Jurkat, Clone E6-1 (cell line): ENCODE results near the gene GUCY1A1.

Source experiments
- DNase-seq: peaks from one replicate; pipeline ENCODE4 v3.0.0-alpha.2; 2011; ENCODE audit warnings: low read depth, low spot score
- H3K4me3 ChIP-seq: 2 replicates; pipeline ENCODE4 v1.5.1; 2011; ENCODE audit warnings: mild to moderate bottlenecking, low read length, control low read depth, moderate library complexity

Gene GUCY1A1

DNA sequence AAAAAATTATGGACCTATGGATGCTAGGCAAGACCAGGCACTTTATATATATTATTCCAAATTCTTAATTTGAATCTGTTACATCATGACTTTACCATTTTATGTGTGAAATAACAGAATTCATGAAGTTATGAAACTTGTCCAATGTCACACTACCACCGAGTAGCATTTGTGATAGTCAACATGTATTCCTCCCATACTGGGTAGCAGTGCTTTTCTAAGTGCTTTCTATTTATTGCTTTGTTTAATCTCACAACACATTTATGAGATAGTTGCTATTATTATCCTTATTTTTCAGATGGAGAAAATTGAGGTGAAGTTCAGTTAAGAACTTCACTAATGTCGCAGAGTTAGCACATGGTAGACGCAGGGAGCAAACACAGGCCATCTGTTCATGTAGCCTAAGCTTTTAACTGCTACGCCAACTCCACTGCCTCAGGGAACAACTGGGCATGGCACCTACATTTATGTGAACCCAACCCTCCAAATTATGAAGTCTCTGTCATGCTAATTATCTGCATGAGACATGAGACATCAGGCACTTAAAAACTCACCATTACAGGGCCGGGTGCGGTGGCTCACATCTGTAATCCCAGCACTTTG lies 20.8 kb downstream of the GUCY1A1 start:
- H3K4me3 ChIP-seq, result no peak overlapping the region
- no peak for DNase-seq

- DNase-seq, result no peak
These were observed 21.6 kb downstream of the GUCY1A1 start for GRCh38 chr4:155688211-155688610.

DNA sequence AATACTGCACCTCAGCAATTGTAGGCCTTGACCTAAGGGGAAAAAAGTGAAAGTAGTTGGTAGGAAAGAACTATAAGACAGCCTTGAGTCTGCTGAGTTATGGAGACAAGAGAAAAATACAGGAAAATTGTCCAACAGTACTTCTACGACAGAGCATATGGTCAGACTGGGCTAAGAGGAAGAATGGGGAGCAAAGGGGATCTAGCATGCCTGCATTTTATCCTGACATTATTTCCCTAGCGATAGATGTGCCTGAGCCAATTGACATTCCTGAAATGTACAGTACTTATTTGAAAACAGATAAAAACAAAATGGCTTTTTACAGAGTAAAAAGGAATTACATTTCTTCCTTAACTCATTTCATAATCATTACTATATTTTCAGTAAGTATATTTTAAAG lies 22.2 kb downstream of the GUCY1A1 start:
- H3K4me3 ChIP-seq, result no peak overlapping the region
- no peak for DNase-seq

More at GRCh38 chr4:155688211-155688610, 21.6 kb downstream of the GUCY1A1 start:
- no peak overlapping the region for H3K4me3 ChIP-seq

GRCh38 chr4:155690044-155690837 lies 23.6 kb downstream of the GUCY1A1 start:
- no peak for DNase-seq
- no peak overlapping the region for H3K4me3 ChIP-seq

DNA sequence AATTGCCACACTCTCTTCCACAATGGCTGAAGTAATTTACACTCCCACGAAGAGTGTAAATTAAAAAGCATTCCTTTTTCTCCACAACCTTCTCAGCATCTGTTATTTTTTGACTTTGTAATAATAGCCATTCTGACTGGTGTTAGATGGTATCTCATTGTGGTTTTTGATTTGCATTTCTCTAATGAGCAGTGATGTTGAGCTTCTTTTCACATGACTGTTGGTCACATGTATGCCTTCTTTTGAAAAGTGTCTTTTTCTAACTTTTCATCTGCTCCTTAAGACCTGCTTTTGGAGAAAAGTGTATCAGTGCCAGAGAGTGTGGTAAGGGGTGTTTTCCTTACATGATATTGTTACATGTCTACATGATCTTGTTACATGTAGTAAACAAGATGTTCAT lies 25.7 kb downstream of the GUCY1A1 start:
- no peak overlapping the region for H3K4me3 ChIP-seq
- DNase-seq, result no peak

DNA sequence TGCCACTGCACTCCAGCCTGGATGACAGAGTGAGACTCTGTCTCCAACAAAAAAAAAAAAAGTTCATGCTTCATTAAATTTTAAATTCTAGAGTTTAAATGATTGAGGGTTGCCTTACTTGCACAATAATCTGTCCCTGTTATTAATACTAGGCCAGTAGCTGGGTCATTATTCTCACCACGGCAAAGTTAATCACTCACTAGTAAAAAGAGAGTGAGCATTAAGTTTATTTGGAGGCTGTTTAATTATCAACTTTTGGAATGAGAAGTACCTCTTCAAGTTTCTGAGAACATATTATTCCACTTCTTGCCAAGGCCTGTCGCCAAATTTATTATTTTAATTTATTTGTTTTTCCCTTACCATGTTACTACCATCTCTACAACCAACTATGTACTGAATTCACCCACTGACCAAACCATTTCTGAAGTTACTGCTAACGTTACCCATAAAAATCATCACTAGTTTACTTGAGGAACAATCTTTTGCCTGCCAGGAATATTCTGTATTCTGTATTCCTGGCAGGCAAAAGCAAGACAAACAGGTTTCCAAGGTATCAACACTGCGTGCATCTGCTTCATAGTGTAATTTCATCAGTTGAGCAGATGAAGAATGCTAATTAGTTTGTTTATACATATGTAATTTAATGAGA lies 26.5 kb downstream of the GUCY1A1 start:
- no peak for DNase-seq
- H3K4me3 ChIP-seq, result no peak overlapping the region

- no peak overlapping the region for H3K4me3 ChIP-seq
- no peak for DNase-seq
These were observed 27.6 kb downstream of the GUCY1A1 start for GRCh38 chr4:155694100-155694785.

GRCh38 chr4:155696226-155696625 lies 29.6 kb downstream of the GUCY1A1 start:
- DNase-seq, result no peak
- H3K4me3 ChIP-seq, result no peak overlapping the region

DNA sequence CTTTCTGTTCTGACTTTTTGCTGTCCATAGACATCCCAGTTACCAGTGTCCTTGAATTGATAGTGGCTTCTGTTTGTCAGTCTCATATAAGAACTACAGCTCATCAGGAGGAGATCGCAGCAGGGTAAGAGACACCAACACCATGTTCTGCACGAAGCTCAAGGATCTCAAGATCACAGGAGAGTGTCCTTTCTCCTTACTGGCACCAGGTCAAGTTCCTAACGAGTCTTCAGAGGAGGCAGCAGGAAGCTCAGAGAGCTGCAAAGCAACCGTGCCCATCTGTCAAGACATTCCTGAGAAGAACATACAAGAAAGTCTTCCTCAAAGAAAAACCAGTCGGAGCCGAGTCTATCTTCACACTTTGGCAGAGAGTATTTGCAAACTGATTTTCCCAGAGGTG lies 30.1 kb downstream of the GUCY1A1 start:
- H3K4me3 ChIP-seq, result no peak overlapping the region
- DNase-seq, result no peak

GRCh38 chr4:155701827-155702226 lies 35.2 kb downstream of the GUCY1A1 start:
- no peak for DNase-seq
- H3K4me3 ChIP-seq, result no peak overlapping the region

DNA sequence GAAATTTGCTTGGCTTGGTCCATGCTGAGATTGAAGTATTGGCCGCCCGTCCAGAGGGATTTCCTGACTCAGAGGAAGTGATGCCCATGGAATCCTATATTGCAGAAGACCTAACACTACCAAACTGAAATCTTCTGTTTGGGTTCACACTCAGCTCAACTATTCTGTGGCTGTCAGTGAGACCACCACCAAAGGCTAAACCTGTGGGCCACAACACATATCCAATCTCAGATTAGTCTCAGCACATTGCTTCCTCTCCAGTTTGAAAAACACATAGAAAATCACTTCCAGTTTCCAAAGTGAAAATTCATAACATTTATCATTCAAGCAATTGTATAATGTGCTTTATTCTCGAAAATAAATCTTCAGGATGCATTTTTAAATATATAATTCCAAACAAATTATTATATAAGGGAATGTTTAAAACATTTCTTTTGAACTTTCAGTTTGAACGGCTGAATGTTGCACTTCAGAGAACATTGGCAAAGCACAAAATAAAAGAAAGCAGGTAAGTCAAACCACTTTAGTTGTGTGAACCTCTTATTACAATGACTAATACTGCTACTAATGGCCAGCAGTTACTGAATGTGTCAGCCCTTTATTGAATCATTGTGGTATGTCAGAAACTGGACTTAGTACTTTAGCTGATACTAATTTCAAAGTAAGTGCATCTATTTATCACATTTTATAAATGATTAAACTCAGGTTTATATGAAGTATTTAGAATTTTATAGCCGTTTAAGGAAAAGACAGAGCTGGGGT lies 37.0 kb downstream of the GUCY1A1 start:
- no peak overlapping the region for H3K4me3 ChIP-seq
- DNase-seq, result no peak

- no peak for DNase-seq
- H3K4me3 ChIP-seq, result no peak overlapping the region
These were observed 38.3 kb downstream of the GUCY1A1 start for GRCh38 chr4:155704841-155705404.

GRCh38 chr4:155705664-155706063 lies 39.0 kb downstream of the GUCY1A1 start:
- no peak overlapping the region for H3K4me3 ChIP-seq
- no peak for DNase-seq

DNA sequence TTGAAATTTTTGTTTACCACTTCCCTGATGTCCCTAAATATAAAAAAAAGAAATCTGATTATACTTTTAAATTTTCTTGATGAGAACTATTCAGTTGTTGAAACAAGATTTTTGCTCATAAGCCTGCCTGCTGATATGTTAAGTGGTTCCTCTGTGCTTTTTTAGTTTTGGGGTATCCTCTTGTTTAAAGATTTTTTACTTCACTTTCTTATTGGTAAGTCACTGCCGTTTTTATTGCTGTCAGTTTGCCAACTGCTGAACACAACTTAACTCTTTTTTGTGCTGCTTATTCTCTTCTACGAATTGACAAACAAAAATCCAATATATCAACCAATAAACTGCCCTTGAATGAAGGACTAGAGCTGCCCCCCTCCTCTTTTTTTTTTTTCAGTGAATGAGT lies 39.5 kb downstream of the GUCY1A1 start:
- H3K4me3 ChIP-seq, result no peak overlapping the region
- no peak for DNase-seq

GRCh38 chr4:155707251-155707650 lies 40.6 kb downstream of the GUCY1A1 start:
- DNase-seq, result no peak
- H3K4me3 ChIP-seq, result no peak overlapping the region

GRCh38 chr4:155708782-155709181 lies 42.1 kb downstream of the GUCY1A1 start:
- no peak overlapping the region for H3K4me3 ChIP-seq
- DNase-seq, result no peak

GRCh38 chr4:155709918-155710317 lies 43.3 kb downstream of the GUCY1A1 start:
- no peak for DNase-seq
- H3K4me3 ChIP-seq, result no peak overlapping the region

DNA sequence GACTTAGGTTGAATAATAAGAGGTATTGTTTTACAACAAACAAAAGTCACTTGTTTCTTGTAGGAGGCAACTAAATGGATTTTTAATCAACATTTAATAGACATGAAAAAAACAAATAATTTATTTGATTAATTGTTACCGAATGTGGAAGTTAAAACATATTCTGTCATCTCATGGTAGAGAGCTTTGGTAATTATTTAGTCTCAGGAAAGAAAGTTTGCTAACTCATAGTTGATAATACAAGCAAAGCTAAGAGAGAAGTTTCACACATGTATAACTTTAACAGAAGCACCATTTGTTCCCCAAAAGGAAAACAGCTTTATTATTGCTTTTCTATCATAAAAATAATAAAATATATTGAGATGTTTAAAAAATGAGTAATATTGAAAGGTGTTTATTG lies 44.9 kb downstream of the GUCY1A1 start:
- no peak overlapping the region for H3K4me3 ChIP-seq

DNA sequence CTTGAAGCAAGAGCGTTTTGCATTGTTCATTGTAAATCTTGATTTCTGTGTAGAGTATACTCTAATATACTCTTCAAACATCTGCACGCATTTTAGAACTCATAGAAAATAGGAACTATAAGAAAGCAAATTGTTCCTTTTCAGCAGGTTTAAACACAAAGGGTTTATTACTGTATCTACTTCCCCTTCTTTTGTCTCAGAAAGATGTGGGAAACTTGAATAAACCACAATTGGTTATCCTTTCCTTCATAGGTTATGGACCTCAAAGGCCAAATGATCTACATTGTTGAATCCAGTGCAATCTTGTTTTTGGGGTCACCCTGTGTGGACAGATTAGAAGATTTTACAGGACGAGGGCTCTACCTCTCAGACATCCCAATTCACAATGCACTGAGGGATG lies 46.2 kb downstream of the GUCY1A1 start:
- H3K4me3 ChIP-seq, result no peak overlapping the region
- no peak for DNase-seq

More for the DNA sequence above, 44.9 kb downstream of the GUCY1A1 start:
- no peak for DNase-seq
